Measurements from ENCODE around the gene PKNOX2. TPM values are rescaled to one million over a fixed set of nuclear protein-coding genes. Genes with fewer than 3 reads are reported as not detected.

Gene PKNOX2
- total and polyA plus RNA-seq, 2 of the 4 experiments (the other 2 are of a cell fraction) = 0.72 to 2.3 TPM

DNA sequence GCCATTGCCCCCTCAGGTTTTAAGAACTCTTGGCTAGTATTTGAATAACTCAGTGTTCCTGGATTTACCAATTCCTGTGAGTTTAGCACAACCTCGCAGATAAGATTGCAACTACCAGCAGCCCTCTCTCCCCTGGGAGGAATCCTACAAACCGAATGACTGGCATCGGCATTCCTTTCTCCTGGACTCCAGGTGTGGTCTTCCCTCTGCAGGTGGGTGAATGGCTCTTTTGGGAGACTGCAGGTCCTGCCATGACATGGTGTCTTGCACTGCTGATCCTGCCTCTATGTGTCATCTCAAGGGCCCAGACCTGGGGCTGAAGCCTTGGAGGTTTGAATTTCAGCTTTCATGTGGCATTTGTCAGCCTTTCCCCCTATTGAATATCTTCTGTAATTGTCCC, 105.6 kb downstream of the PKNOX2 start:
- no peak overlapping the region for H2BK20ac ChIP-seq (ENCODE audit: low read depth, low read length)
- no peak overlapping the region for H2BK120ac ChIP-seq (ENCODE audit: low read depth, low read length)
- no peak overlapping the region for H3K4me3 ChIP-seq (ENCODE audit: insufficient read depth, low read depth, low read length)
- no peak for TF ChIP-seq POLR2A (IDR thresholded peaks at IDR 0.05; ENCODE audit: low read depth, low read length)
- TF ChIP-seq, protein P1, sequence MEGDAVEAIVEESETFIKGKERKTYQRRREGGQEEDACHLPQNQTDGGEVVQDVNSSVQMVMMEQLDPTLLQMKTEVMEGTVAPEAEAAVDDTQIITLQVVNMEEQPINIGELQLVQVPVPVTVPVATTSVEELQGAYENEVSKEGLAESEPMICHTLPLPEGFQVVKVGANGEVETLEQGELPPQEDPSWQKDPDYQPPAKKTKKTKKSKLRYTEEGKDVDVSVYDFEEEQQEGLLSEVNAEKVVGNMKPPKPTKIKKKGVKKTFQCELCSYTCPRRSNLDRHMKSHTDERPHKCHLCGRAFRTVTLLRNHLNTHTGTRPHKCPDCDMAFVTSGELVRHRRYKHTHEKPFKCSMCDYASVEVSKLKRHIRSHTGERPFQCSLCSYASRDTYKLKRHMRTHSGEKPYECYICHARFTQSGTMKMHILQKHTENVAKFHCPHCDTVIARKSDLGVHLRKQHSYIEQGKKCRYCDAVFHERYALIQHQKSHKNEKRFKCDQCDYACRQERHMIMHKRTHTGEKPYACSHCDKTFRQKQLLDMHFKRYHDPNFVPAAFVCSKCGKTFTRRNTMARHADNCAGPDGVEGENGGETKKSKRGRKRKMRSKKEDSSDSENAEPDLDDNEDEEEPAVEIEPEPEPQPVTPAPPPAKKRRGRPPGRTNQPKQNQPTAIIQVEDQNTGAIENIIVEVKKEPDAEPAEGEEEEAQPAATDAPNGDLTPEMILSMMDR (conservative IDR thresholded peaks at IDR 0.05; ENCODE audit: low read depth, low read length) = no peak
- no peak for TF ChIP-seq MAZ (IDR thresholded peaks at IDR 0.05; ENCODE audit: borderline replicate concordance, low read depth, low read length)
- no peak for TF ChIP-seq RAD21 (IDR thresholded peaks at IDR 0.05; ENCODE audit: low read length)
- TF ChIP-seq MAFK (IDR thresholded peaks at IDR 0.05; ENCODE audit: low read depth, low read length) = no peak
- no peak for TF ChIP-seq CEBPB (IDR thresholded peaks at IDR 0.05; ENCODE audit: low read depth, low read length)
- no peak for TF ChIP-seq BHLHE40 (IDR thresholded peaks at IDR 0.05; ENCODE audit: low read depth, low read length)
- TF ChIP-seq SMC3 (IDR thresholded peaks at IDR 0.05; ENCODE audit: low read depth, low read length) = no peak
- no peak for TF ChIP-seq CHD1 (IDR thresholded peaks at IDR 0.05; ENCODE audit: low read depth, low read length)
- TF ChIP-seq, protein P2, sequence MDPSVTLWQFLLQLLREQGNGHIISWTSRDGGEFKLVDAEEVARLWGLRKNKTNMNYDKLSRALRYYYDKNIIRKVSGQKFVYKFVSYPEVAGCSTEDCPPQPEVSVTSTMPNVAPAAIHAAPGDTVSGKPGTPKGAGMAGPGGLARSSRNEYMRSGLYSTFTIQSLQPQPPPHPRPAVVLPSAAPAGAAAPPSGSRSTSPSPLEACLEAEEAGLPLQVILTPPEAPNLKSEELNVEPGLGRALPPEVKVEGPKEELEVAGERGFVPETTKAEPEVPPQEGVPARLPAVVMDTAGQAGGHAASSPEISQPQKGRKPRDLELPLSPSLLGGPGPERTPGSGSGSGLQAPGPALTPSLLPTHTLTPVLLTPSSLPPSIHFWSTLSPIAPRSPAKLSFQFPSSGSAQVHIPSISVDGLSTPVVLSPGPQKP (IDR thresholded peaks at IDR 0.05; ENCODE audit: borderline replicate concordance, low read depth, low read length) = no peak
- TF ChIP-seq MXI1 (IDR thresholded peaks at IDR 0.05; ENCODE audit: borderline replicate concordance, low read depth, low read length) = no peak
- TF ChIP-seq RCOR1 (IDR thresholded peaks at IDR 0.05; ENCODE audit: insufficient replicate concordance, low read length) = no peak
- TF ChIP-seq RFX5 (IDR thresholded peaks at IDR 0.05; ENCODE audit: low read depth, low read length) = no peak
- TF ChIP-seq FOS (IDR thresholded peaks at IDR 0.05; ENCODE audit: low read depth, low read length) = no peak
- TF ChIP-seq NFE2L2 (IDR thresholded peaks at IDR 0.05; ENCODE audit: low read depth, low read length) = no peak
- no peak overlapping the region for H2BK5ac ChIP-seq (ENCODE audit: low read depth, low read length, poor library complexity, severe bottlenecking)
- H3K56ac ChIP-seq (ENCODE audit: extremely low read depth, insufficient read depth, low read length) = no peak overlapping the region
- no peak overlapping the region for H3K23ac ChIP-seq (ENCODE audit: low read depth, low read length)
- in situ Hi-C loops (cut with MboI; ENCODE audit: low sequenced_read_pairs) = no loop called here
- DNase-seq = no peak
- WGBS, 2 experiments (ENCODE audit: extremely low coverage in 2 of 2, insufficient read length in 1 of 2) = 100% methylated on average over 1 of the region's 3 CpGs; no CpG with 5 or more reads in 1 of the 2 experiments
- dilution Hi-C loops (cut with HindIII; ENCODE audit: low sequenced_read_pairs, unreplicated experiment) = no loop called here
- H3K4me1 ChIP-seq (ENCODE audit: control insufficient read depth, insufficient read depth, low read length) = peaks cover 2% of the 10 kb centered on the region; the same call in 1 of the 2 replicates
- H3K79me1 ChIP-seq (ENCODE audit: low read depth in 1 of 2, low read length in 2 of 2) = no peaks in the 10 kb centered on the region
- no peak overlapping the region for H2AK5ac ChIP-seq (ENCODE audit: low read depth, low read length)
- no peak overlapping the region for H2AFZ ChIP-seq (replicated peaks; ENCODE audit: low read length, poor library complexity)
- H3K18ac ChIP-seq (ENCODE audit: low read depth, low read length) = no peak overlapping the region
- ChIA-PET POLR2A (ENCODE audit: unreplicated experiment) (no interaction called here), CTCF (no interaction called here)
- H3K9ac ChIP-seq (ENCODE audit: low read depth, low read length) = no peak overlapping the region
- H3K9me1 ChIP-seq (ENCODE audit: insufficient read depth, low read length) = peaks cover 2% of the 10 kb centered on the region; the same call in 1 of the 2 replicates
- ATAC-seq (ENCODE audit: low read depth) = no peak
- H3K27me3 ChIP-seq (ENCODE audit: control insufficient read depth, insufficient read depth, low read length) = no peaks in the 10 kb centered on the region
- H4K5ac ChIP-seq (ENCODE audit: low read depth, low read length) = no peak overlapping the region
- no peaks in the 10 kb centered on the region for H3K36me3 ChIP-seq (ENCODE audit: control insufficient read depth, insufficient read depth, low read length)
- H3K9me3 ChIP-seq (ENCODE audit: control insufficient read depth, insufficient read depth, low read length) = no peaks in the 10 kb centered on the region
- intact Hi-C loops (cut with micrococcal nuclease) = no loop called here
- no peak overlapping the region for H4K91ac ChIP-seq (ENCODE audit: insufficient read depth, low read depth, low read length)
- H3K27ac ChIP-seq (ENCODE audit: insufficient read depth, low read length) = no peak overlapping the region
- H3K4me2 ChIP-seq (ENCODE audit: low read depth, low read length) = no peak overlapping the region
- no peak overlapping the region for H4K8ac ChIP-seq (ENCODE audit: low read depth in 2 of 2, low read length in 2 of 2)
- H3K4ac ChIP-seq (ENCODE audit: low read depth, low read length) = no peak overlapping the region
- H3K14ac ChIP-seq (replicated peaks; ENCODE audit: low read depth, low read length) = no peak overlapping the region
- H2BK15ac ChIP-seq (ENCODE audit: low read depth, low read length) = no peak overlapping the region
- H2AK9ac ChIP-seq (replicated peaks; ENCODE audit: low read depth, low read length, poor library complexity) = no peak overlapping the region
- no peaks in the 10 kb centered on the region for H4K20me1 ChIP-seq (ENCODE audit: insufficient read depth, low read length)
- BruUV-seq (replicated peaks) = no TSS peak

All from IMR-90 (cell line).